A673 (cell line): Measurements from ENCODE around the gene EPB41. TPM values are rescaled to one million over a fixed set of nuclear protein-coding genes. Genes with fewer than 3 reads are reported as not detected.

Experiments used
- BruUV-seq: library from RNA; stranded (reverse); fragments of 400-500 nt; replicated peaks from 2 replicates; lab custom pipeline; 2021; lab: Mats Ljungman, UMichigan
- CTCF ChIA-PET: fragments of 300-600 bp; sonication (Branson Sonifier 250); formaldehyde crosslinking; loops from one replicate; lab custom pipeline; 2022; ENCODE audit warnings: antibody characterized with exemption; lab: Charles Lee
- POLR2A ChIA-PET: fragments of 300-600 bp; sonication (Branson Sonifier 250); formaldehyde crosslinking; loops from one replicate; lab custom pipeline; 2022; ENCODE audit warnings: antibody characterized with exemption; ENCODE audit not compliant: low non-redundant PET; lab: Charles Lee
- DNase-seq: peaks from one replicate; pipeline ENCODE4 v3.0.0-alpha.2; 2015; ENCODE audit warnings: low spot score
- H3K27ac ChIP-seq: fragments of 200-600 bp; sonication (generic); 2 replicates; pipeline ENCODE4 v1.5.1; 2016; ENCODE audit warnings: mixed run types, low read depth, mild to moderate bottlenecking, mixed read lengths, antibody characterized with exemption, low read length; ENCODE audit not compliant: poor library complexity, severe bottlenecking
- H3K27me3 ChIP-seq: fragments of 200-600 bp; sonication (generic); replicated peaks from 2 replicates; pipeline ENCODE4 v1.6.1; 2017; ENCODE audit warnings: mixed run types, low read depth, mild to moderate bottlenecking, mixed read lengths, antibody characterized with exemption, low read length; ENCODE audit not compliant: insufficient read depth, poor library complexity
- H3K36me3 ChIP-seq: fragments of 200-600 bp; sonication (generic); 2 replicates; pipeline ENCODE4 v1.6.1; 2016; ENCODE audit warnings: mixed run types, mild to moderate bottlenecking, mixed read lengths, antibody characterized with exemption, low read length; ENCODE audit not compliant: insufficient read depth, poor library complexity, severe bottlenecking
- H3K4me1 ChIP-seq: fragments of 200-600 bp; sonication (generic); 2 replicates; pipeline ENCODE4 v1.6.1; 2017; ENCODE audit warnings: mixed run types, mild to moderate bottlenecking, mixed read lengths, antibody characterized with exemption, low read length; ENCODE audit not compliant: insufficient read depth, poor library complexity, severe bottlenecking
- H3K4me3 ChIP-seq: fragments of 200-600 bp; sonication (generic); 2 replicates; pipeline ENCODE4 v1.5.1; 2016; ENCODE audit warnings: low read depth, mixed run types, mild to moderate bottlenecking, mixed read lengths, low read length; ENCODE audit not compliant: poor library complexity, severe bottlenecking
- H3K9me3 ChIP-seq: fragments of 200-600 bp; sonication (generic); 2 replicates; pipeline ENCODE4 v1.6.1; 2016; ENCODE audit warnings: mixed run types, low read depth, mild to moderate bottlenecking, mixed read lengths, antibody characterized with exemption, low read length; ENCODE audit not compliant: poor library complexity, severe bottlenecking
- CTCF ChIP-seq: fragments of 300-800, 200-600 bp; sonication (generic); conservative IDR thresholded peaks from 2 replicates; pipeline ENCODE4 v1.5.1; 2017; ENCODE audit warnings: low read depth, mild to moderate bottlenecking, antibody characterized with exemption, low read length, moderate library complexity, mixed read lengths
- EZH2 ChIP-seq: fragments of 200-600 bp; sonication (generic); IDR thresholded peaks from 2 replicates; pipeline ENCODE4 v1.6.1; 2017; ENCODE audit warnings: borderline replicate concordance, low read depth, mild to moderate bottlenecking, mixed read lengths, antibody characterized with exemption, low read length; ENCODE audit not compliant: poor library complexity, severe bottlenecking
- intact Hi-C: fragments of 100-400 bp; cut with micrococcal nuclease; formaldehyde crosslinking; loops from one replicate; pipeline ENCODE4 v1.10.0; 2022; ENCODE audit not compliant: unreplicated experiment
- total RNA-seq: library from RNA; stranded (reverse); gene quantifications from 2 replicates; pipeline ENCODE4 v1.2.3, GENCODE V29; 2021

Gene EPB41
- total RNA-seq, 1 experiment from 2014 or later, result 337 TPM

- Histone ChIP-seq H3K4me3 (no peak overlapping the region), H3K27me3 (no peaks in the 10 kb centered on the region), H3K27ac (no peak overlapping the region), H3K4me1 (peaks cover 15% of the 10 kb centered on the region), H3K9me3 (no peaks in the 10 kb centered on the region), H3K36me3 (no peaks in the 10 kb centered on the region)
- no peak for DNase-seq
- no TSS peak for BruUV-seq
- intact Hi-C loops, result no loop called here
- CTCF ChIA-PET, result interaction anchor here (0.6 kb wide), 1 partner anchor 258 kb away, joined by 3 read pairs; no protein-coding TSS in a partner anchor
- POLR2A ChIA-PET, result interaction anchor here (0.5 to 0.6 kb wide), 2 partner anchors 52 to 577 kb away, joined by 3 to 14 read pairs; no protein-coding TSS in a partner anchor
- TF ChIP-seq CTCF, result no peak
- TF ChIP-seq EZH2, result no peak
Observed at GRCh38 chr1:29133861-29134694, 219.7 kb downstream of the EPB41 start.

- H3K27me3 ChIP-seq, result no peaks in the 10 kb centered on the region
- ChIA-PET POLR2A (no interaction called here), CTCF (no interaction called here)
- BruUV-seq, result no TSS peak
- H3K36me3 ChIP-seq, result no peaks in the 10 kb centered on the region
- no peak overlapping the region for H3K4me3 ChIP-seq
- TF ChIP-seq CTCF (no peak), EZH2 (no peak)
- H3K27ac ChIP-seq, result no peak overlapping the region
- no peak for DNase-seq
- H3K4me1 ChIP-seq, result peaks cover 15% of the 10 kb centered on the region
- intact Hi-C loops, result no loop called here
- H3K9me3 ChIP-seq, result no peaks in the 10 kb centered on the region
Observed at GRCh38 chr1:29134695-29135028, 220.3 kb downstream of the EPB41 start.

- BruUV-seq, result no TSS peak
- no peak overlapping the region for H3K4me3 ChIP-seq
- H3K9me3 ChIP-seq, result no peaks in the 10 kb centered on the region
- no peak overlapping the region for H3K27ac ChIP-seq
- CTCF ChIA-PET, result no interaction called here
- no peak for TF ChIP-seq EZH2
- TF ChIP-seq CTCF, result no peak
- H3K36me3 ChIP-seq, result no peaks in the 10 kb centered on the region
- peak; percentile 48 for DNase-seq
- peaks cover 15% of the 10 kb centered on the region for H3K4me1 ChIP-seq
- intact Hi-C loops, result no loop called here
- H3K27me3 ChIP-seq, result no peaks in the 10 kb centered on the region
- POLR2A ChIA-PET, result no interaction called here
Observed at GRCh38 chr1:29136391-29136915, 222.1 kb downstream of the EPB41 start.
